WTC11 (cell line): ENCODE measurements around the gene ITPR1.

Source experiments
- ELF4 ChIP-seq: sonication (generic); formaldehyde crosslinking; IDR thresholded peaks from 2 replicates; pipeline ENCODE4 v1.8.1; 2022; ENCODE audit warnings: low read depth, mild to moderate bottlenecking, moderate library complexity, missing genetic modification reagents
- ETV6 ChIP-seq: sonication (generic); formaldehyde crosslinking; IDR thresholded peaks from 2 replicates; pipeline ENCODE4 v1.8.1; 2022; ENCODE audit warnings: mild to moderate bottlenecking, missing genetic modification reagents
- MYBL2 ChIP-seq: sonication (generic); formaldehyde crosslinking; IDR thresholded peaks from 2 replicates; pipeline ENCODE4 v1.8.1; 2023; ENCODE audit warnings: mild to moderate bottlenecking, moderate library complexity, missing genetic modification reagents
- NFATC4 ChIP-seq: fragments of 250-450 bp; sonication (Bioruptor Pico); IDR thresholded peaks from 2 replicates; pipeline ENCODE4 v1.9.0; 2021; ENCODE audit warnings: mild to moderate bottlenecking
- NR1H2 ChIP-seq: sonication (generic); formaldehyde crosslinking; IDR thresholded peaks from 2 replicates; pipeline ENCODE4 v1.9.0; 2021; ENCODE audit warnings: mild to moderate bottlenecking, moderate library complexity, missing genetic modification reagents
- TP53 ChIP-seq: sonication (generic); formaldehyde crosslinking; IDR thresholded peaks from 2 replicates; pipeline ENCODE4 v1.8.1; 2023; ENCODE audit warnings: mild to moderate bottlenecking, missing genetic modification reagents
- ZNF232 ChIP-seq: sonication (generic); formaldehyde crosslinking; IDR thresholded peaks from 2 replicates; pipeline ENCODE4 v1.8.0; 2022; ENCODE audit warnings: mild to moderate bottlenecking, missing genetic modification reagents
- ZNF263 ChIP-seq: sonication (generic); formaldehyde crosslinking; IDR thresholded peaks from 2 replicates; pipeline ENCODE4 v1.8.1; 2022; ENCODE audit warnings: low read depth, mild to moderate bottlenecking, moderate library complexity, missing genetic modification reagents
- TF ChIP-seq, protein P1 (sequence below): fragments of 200-600 bp; IDR thresholded peaks from 2 replicates; pipeline ENCODE4 v1.8.0; 2022; ENCODE audit warnings: antibody characterized with exemption
- TF ChIP-seq, protein P2 (sequence below): sonication (generic); formaldehyde crosslinking; IDR thresholded peaks from 2 replicates; pipeline ENCODE4 v1.8.0; 2022; ENCODE audit warnings: mild to moderate bottlenecking, missing genetic modification reagents
- TF ChIP-seq, protein P3 (sequence below): sonication (generic); formaldehyde crosslinking; IDR thresholded peaks from 2 replicates; pipeline ENCODE4 v1.8.0; 2022; ENCODE audit warnings: mild to moderate bottlenecking, missing genetic modification reagents

DNA sequence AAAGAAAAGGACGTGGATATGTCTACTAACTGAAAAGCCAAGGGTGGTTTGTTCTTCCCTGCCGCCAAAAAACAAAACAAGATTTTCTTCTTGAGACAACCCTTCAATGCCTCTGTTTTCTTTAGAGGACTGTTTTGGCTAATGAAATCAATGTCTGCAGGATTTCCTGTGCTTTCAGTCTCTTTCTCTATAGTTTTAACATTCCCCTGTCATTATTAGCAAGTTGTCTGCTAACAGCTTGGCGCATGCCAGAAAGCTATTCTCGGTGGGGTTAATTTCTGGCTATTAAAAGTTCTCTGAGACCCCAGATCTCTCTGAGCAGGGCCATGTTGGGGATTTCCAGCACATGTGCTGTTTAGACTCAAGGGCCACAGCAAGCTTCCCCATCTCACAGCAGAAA, 56.7 kb downstream of the ITPR1 start:
- TF ChIP-seq, protein P1, sequence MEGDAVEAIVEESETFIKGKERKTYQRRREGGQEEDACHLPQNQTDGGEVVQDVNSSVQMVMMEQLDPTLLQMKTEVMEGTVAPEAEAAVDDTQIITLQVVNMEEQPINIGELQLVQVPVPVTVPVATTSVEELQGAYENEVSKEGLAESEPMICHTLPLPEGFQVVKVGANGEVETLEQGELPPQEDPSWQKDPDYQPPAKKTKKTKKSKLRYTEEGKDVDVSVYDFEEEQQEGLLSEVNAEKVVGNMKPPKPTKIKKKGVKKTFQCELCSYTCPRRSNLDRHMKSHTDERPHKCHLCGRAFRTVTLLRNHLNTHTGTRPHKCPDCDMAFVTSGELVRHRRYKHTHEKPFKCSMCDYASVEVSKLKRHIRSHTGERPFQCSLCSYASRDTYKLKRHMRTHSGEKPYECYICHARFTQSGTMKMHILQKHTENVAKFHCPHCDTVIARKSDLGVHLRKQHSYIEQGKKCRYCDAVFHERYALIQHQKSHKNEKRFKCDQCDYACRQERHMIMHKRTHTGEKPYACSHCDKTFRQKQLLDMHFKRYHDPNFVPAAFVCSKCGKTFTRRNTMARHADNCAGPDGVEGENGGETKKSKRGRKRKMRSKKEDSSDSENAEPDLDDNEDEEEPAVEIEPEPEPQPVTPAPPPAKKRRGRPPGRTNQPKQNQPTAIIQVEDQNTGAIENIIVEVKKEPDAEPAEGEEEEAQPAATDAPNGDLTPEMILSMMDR: no peak
- TF ChIP-seq ETV6 (CRISPR knock-in tag) (no peak), NR1H2 (no peak), ZNF263 (no peak), MYBL2 (no peak), ELF4 (CRISPR knock-in tag) (no peak), ZNF232 (CRISPR knock-in tag) (no peak), TP53 (CRISPR knock-in tag) (no peak), NFATC4 (no peak)
- TF ChIP-seq, protein P2, sequence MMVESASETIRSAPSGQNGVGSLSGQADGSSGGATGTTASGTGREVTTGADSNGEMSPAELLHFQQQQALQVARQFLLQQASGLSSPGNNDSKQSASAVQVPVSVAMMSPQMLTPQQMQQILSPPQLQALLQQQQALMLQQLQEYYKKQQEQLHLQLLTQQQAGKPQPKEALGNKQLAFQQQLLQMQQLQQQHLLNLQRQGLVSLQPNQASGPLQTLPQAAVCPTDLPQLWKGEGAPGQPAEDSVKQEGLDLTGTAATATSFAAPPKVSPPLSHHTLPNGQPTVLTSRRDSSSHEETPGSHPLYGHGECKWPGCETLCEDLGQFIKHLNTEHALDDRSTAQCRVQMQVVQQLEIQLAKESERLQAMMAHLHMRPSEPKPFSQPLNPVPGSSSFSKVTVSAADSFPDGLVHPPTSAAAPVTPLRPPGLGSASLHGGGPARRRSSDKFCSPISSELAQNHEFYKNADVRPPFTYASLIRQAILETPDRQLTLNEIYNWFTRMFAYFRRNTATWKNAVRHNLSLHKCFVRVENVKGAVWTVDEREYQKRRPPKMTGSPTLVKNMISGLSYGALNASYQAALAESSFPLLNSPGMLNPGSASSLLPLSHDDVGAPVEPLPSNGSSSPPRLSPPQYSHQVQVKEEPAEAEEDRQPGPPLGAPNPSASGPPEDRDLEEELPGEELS (CRISPR knock-in tag): no peak
- TF ChIP-seq, protein P3, sequence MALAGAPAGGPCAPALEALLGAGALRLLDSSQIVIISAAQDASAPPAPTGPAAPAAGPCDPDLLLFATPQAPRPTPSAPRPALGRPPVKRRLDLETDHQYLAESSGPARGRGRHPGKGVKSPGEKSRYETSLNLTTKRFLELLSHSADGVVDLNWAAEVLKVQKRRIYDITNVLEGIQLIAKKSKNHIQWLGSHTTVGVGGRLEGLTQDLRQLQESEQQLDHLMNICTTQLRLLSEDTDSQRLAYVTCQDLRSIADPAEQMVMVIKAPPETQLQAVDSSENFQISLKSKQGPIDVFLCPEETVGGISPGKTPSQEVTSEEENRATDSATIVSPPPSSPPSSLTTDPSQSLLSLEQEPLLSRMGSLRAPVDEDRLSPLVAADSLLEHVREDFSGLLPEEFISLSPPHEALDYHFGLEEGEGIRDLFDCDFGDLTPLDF (CRISPR knock-in tag): no peak
